Measurements from ENCODE around the gene ZNF846.

DNA sequence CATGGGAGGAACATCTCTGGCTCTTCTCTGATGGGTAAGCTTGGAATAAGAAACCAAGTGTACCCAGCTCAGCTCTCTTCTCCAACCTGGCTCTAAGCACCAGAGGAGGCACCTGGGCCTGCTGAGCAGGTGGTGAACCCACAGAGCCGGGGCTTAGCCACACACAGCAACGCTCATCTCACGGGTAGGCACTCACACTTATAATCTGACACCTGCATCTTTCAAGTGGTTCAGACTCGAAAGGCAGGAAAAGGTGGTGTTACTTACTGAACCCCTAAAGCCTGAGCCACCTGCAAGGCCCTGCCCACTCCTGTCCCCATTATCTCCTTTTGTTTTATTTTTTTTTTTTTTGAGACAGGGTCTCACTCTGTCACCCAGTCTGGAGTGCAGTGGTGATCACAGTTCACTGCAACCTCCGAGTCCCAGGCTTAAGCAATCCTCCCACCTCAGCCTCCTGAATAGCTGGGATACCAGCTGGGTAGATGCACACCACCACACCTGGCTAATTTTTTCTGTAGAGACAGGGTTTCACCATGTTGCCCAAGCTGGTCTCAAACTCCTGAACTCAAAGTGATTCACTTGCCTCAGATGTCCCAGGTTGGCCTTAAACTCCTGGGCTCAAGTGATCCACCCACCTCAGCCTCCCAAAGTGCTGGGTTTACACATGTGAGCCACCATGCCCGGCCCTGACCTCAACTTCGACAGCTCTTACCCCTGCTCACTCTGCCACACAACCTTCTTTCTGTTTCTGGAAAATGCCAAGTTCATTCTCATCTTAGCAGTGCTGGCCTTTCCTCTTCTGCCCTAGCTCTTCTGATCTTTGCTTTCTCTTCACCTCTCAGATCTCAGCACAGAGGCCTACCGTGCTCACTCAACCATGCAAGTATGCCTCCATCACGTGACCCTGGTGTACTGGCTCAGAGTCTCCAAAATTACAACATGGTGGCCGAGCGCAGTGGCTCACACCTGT, 40.6 kb upstream of the ZNF846 start:
- TF ChIP-seq, protein P1, sequence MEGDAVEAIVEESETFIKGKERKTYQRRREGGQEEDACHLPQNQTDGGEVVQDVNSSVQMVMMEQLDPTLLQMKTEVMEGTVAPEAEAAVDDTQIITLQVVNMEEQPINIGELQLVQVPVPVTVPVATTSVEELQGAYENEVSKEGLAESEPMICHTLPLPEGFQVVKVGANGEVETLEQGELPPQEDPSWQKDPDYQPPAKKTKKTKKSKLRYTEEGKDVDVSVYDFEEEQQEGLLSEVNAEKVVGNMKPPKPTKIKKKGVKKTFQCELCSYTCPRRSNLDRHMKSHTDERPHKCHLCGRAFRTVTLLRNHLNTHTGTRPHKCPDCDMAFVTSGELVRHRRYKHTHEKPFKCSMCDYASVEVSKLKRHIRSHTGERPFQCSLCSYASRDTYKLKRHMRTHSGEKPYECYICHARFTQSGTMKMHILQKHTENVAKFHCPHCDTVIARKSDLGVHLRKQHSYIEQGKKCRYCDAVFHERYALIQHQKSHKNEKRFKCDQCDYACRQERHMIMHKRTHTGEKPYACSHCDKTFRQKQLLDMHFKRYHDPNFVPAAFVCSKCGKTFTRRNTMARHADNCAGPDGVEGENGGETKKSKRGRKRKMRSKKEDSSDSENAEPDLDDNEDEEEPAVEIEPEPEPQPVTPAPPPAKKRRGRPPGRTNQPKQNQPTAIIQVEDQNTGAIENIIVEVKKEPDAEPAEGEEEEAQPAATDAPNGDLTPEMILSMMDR (IDR thresholded peaks at IDR 0.05): no peak
- TF ChIP-seq POLR2AphosphoS5 (IDR thresholded peaks at IDR 0.05): no peak
